ENCODE results near the gene AKIP1.

DNA sequence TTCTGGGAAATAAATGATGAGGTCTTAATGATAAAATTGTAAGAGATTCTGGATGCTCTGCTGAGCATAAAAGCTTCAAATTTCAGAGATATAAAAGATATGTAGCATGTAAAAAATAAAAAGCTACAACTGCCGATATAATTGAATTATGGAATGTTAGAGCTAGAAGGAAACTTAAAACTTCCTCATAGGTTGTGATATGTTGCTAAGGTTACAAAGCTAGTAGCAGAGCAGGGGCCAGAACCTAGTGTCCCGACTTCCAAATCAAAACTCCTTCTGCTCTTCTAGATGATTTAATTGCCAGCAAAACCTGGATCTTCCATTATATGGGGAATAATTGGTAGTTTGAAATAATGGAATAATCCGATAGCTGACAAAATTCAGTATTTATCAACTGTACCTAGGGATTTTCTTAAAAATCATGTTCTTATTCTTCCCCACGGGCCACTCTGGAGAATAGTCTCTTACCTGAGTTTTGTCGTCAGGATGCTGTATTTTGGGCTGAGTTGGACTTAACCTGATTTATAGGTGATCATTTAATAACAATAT lies 31.6 kb downstream of the AKIP1 start, which contains the start of gene ASCL3:
- TF ChIP-seq CDX4 (CRISPR knock-in tag; IDR thresholded peaks at IDR 0.05; ENCODE audit: borderline replicate concordance) (no peak), ZSCAN18 (CRISPR knock-in tag; IDR thresholded peaks at IDR 0.05) (no peak), TCF7 (CRISPR knock-in tag; IDR thresholded peaks at IDR 0.05; ENCODE audit: low read depth) (no peak), FOXJ3 (CRISPR knock-in tag; IDR thresholded peaks at IDR 0.05; ENCODE audit: borderline replicate concordance) (no peak), ZNF263 (CRISPR knock-in tag; IDR thresholded peaks at IDR 0.05; ENCODE audit: low read depth) (no peak)
- TF ChIP-seq, protein P1, sequence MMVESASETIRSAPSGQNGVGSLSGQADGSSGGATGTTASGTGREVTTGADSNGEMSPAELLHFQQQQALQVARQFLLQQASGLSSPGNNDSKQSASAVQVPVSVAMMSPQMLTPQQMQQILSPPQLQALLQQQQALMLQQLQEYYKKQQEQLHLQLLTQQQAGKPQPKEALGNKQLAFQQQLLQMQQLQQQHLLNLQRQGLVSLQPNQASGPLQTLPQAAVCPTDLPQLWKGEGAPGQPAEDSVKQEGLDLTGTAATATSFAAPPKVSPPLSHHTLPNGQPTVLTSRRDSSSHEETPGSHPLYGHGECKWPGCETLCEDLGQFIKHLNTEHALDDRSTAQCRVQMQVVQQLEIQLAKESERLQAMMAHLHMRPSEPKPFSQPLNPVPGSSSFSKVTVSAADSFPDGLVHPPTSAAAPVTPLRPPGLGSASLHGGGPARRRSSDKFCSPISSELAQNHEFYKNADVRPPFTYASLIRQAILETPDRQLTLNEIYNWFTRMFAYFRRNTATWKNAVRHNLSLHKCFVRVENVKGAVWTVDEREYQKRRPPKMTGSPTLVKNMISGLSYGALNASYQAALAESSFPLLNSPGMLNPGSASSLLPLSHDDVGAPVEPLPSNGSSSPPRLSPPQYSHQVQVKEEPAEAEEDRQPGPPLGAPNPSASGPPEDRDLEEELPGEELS (CRISPR knock-in tag; IDR thresholded peaks at IDR 0.05): no peak
- TF ChIP-seq, protein P2, sequence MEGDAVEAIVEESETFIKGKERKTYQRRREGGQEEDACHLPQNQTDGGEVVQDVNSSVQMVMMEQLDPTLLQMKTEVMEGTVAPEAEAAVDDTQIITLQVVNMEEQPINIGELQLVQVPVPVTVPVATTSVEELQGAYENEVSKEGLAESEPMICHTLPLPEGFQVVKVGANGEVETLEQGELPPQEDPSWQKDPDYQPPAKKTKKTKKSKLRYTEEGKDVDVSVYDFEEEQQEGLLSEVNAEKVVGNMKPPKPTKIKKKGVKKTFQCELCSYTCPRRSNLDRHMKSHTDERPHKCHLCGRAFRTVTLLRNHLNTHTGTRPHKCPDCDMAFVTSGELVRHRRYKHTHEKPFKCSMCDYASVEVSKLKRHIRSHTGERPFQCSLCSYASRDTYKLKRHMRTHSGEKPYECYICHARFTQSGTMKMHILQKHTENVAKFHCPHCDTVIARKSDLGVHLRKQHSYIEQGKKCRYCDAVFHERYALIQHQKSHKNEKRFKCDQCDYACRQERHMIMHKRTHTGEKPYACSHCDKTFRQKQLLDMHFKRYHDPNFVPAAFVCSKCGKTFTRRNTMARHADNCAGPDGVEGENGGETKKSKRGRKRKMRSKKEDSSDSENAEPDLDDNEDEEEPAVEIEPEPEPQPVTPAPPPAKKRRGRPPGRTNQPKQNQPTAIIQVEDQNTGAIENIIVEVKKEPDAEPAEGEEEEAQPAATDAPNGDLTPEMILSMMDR (IDR thresholded peaks at IDR 0.05): no peak
- TF ChIP-seq, protein P3, sequence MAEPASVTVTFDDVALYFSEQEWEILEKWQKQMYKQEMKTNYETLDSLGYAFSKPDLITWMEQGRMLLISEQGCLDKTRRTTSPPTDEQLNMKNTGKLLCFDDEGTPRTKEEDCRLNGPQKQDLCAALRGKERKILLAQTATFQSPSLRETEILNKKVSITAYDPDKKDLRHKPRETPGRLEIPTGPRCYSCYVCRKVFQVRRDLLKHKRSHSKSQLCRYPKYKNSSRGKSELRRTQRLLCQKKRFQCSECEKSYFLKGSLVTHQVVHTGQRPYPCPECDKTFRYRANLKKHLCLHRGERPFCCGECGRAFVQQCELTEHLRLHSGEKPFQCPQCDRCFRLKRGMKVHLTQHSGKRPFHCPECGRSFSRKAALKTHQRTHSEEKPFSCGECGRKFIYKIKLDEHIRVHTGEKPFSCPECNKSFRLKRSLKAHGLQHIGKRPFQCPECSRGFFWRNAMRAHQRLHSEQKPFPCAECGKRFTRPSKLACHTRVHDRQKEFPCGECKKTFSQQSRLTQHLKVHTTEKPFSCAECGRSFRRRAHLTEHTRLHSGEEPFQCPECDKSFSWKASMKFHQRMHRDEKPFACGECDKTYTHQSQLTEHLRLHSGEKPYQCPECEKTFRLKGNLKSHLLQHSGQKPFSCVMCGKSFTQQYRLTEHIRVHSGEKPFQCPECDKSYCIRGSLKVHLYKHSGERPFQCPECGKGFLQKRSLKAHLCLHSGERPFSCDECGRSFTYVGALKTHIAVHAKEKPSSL (CRISPR knock-in tag; conservative IDR thresholded peaks at IDR 0.05): no peak
